HG03095 (cell line): ENCODE data around the gene MNX1.

Experiments
- ATAC-seq: cut with Tn5 transposase; IDR thresholded peaks from one replicate; pipeline ENCODE4 v1.9.1; 2021; ENCODE audit warnings: moderate library complexity; ENCODE audit not compliant: unreplicated experiment

MNX1 gene

GRCh38 chr7:157010588-157011332, at the start of gene MNX1:
Gene MNX1, minus strand, starts transcription at chr7:157010663. Its CDS starts 313 bp downstream, at chr7:157010350.
- peak; percentile 72 for ATAC-seq

- no peak for ATAC-seq
These were observed 49.1 kb upstream of the MNX1 start for GRCh38 chr7:157059534-157059933.

GRCh38 chr7:157058701-157059100, 48.2 kb upstream of the MNX1 start:
- ATAC-seq = no peak

GRCh38 chr7:157058068-157058467, 47.6 kb upstream of the MNX1 start:
- no peak for ATAC-seq

DNA sequence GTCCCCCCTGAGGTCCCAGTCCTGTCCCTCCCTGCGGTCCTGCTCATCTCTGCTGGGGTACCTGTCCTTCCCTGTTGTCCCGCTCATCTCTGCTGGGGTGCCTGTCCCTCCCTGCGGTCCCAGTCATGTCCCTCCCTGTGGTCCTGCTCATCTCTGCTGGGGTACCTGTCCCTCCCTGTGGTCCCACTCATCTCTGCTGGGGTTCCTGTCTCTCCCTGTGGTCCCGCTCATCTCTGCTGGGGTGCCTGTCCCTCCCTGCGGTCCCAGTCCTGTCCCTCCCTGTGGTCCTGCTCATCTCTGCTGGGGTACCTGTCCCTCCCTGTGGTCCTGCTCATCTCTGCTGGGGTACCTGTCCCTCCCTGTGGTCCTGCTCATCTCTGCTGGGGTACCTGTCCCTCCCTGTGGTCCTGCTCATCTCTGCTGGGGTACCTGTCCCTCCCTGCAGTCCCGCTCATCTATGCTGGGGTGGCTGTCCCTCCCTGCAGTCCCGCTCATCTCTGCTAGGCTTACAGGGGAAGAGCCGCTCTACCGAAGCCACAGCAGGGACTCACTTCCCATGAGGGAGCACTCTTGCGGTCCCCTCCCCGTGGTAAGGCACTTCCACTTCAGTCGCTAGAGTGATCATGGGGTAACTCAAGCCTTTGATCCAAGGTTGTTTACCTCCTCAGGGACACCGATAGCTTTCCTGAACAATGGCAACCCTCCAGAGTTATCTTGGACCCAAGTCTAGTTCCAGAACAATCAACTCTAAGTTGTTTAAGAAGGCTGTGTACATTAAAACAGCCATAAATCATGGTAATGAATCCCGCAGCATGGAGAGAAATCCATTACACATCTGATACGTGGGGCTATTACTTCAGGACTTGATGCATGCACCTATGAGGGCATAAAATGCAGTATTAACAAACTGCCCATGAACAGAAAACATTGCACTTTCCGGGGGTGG, 46.8 kb upstream of the MNX1 start:
- ATAC-seq = no peak

DNA sequence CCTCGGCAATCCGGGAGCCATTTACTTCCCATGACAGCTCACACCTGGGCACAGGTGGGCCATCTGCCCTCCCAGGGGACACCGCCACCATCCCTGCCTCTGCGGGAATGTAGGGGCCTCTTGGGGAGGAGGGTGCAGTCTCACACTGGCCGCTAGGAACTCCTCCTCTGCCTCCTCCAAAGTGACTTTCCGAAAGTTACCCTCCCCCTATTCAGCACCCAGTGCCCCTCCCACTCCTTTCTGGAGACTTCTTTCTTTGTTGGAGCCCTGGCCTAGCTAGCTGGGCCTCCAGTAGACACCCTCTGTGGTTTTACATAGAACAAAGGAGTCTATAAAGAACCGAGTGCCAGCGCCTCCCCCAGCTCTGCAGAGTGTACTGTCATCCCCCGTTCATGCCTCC, 45.8 kb upstream of the MNX1 start:
- no peak for ATAC-seq

DNA sequence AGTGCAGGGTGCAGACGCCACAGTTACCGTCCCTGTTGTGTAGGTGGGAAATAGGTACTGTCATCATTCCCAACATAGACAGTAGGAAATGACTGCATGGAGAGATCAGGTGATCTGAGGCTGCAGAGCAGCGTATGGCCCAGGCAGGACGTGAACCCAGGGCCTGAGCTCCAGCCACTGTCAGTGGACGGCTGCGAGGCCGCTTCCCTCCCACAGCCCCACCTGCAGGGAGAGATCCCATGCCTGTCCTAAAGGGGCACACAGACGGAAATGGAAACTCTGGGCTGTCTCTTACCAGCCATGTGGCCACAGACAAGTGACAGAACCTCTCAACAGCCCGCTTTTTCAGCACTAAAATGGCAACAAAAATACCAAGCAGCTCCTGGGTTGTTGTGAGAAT, 44.5 kb upstream of the MNX1 start:
- ATAC-seq = no peak

GRCh38 chr7:157053118-157053517, 42.7 kb upstream of the MNX1 start:
- ATAC-seq = no peak

- ATAC-seq = no peak
These were observed 36.7 kb upstream of the MNX1 start for GRCh38 chr7:157047148-157047547.

DNA sequence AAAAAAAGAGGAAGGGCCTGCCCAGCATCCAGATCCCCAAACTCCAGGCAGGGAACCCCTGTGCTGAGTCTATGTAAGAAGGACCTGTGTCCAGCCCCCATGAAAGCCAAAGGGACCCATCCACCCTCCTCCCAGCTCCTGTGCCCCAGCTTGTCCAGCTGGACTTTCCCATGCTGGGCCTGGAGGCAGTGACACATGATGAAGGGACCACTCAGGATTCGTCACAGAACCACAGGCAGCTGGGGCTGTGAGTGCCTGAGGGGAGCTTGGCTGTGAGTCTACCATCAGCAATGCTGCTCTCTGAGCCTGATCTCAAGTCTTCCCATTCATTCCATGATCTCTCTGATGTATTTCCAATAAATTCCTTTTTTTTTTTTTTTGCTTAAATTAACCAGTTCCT, 36.2 kb upstream of the MNX1 start:
- ATAC-seq = no peak

DNA sequence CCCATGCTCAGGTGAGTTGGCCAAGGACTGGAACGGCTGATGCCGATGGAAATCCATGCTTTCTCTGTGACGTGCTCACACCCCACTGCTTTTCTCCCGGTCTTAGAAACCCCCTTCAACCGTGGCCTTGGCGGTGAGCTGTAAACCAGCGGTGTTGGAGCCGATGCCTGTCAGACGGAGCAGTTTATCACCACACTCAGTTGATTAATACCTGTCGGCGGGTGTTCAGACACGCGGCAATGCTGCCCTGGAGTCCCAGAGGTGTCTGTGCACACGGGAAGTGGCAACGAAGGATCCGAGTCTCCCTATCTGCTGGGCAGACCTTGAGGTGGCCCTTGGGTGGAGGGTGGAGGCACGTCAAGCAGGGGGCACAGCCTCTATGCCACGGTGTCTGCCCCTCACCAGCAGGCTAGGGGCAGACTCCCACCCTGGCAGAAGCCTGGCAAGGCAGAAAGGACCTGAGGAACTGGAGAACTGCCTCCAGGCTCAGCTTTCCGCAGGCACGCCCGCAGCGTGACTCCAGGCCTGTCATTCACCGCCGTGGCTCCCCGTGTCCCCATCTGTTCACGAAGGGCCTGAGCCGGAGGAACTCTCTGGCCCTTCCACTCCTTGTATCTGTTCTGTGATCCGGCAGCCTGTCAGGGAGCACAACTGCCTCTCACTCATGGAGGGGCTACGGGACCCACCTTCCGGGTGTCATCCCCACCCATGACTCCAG, 34.6 kb upstream of the MNX1 start:
- no peak for ATAC-seq

DNA sequence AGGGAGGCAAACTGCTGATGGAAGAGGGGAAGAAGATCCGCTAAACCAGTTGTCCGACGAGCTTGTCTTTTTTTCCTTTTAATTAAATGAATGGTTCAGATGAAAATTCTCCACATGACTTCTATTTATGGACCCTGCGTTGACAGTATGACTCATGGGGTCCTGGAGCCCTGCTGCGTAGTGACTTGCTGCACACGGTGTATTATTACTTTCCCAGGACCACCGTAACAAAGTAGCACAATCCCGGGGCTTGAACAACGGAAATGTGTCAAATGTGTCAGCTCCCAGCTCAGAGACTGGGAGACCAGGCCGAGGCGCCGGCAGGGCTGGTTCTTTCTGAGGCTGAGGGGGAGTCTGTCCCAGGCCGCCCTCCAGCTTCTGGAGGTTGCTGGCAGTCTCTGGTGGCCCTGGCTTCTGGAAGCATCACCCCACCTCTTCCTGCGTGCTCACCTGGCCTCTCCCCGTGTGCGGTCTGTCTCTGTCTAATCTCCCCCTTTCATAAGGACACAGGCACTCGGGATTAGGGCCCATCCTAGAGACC, 33.8 kb upstream of the MNX1 start:
- no peak for ATAC-seq

DNA sequence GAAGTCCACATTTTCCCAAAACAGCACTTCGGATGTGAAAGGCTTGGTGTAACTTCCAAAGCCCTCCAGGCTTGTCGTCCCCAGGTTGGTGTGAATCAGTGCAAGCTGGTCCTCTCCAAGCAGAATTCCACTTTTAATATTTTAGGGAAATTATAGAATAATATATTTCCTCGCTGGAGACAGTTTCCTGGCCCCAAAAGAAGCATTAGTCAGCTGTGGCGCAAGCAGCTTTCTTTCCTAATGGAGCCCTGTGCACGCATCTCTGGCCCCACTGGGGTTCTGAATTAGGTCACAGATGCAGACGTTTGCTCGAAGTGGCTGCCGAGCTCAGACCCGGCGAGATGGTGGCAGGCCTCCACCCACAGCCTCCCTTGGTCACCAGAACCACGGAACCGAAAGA, 33.3 kb upstream of the MNX1 start:
- ATAC-seq = no peak

- ATAC-seq = no peak
These were observed 31.2 kb upstream of the MNX1 start for GRCh38 chr7:157041514-157042277.

GRCh38 chr7:157041004-157041403, 30.5 kb upstream of the MNX1 start:
- ATAC-seq = no peak

DNA sequence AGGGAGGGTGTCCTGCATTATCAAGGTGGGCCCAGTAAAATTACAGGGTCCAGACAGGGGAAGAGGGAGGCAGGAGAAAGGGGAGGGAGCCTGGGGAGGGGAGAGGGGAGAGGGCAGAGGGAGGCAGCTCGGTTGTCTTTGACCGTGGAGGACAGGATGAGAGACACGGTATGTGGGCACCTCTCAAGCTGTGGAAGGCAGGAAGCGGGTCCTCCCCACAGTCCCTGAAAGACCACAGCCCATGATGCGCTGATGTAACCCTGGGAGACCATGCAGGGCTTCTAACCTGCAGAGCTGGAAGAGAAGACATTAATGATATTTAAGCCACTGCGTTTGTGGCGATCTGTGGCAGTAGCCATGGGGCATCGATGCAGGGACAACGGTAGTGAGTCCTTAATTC, 27.2 kb upstream of the MNX1 start:
- ATAC-seq = no peak

DNA sequence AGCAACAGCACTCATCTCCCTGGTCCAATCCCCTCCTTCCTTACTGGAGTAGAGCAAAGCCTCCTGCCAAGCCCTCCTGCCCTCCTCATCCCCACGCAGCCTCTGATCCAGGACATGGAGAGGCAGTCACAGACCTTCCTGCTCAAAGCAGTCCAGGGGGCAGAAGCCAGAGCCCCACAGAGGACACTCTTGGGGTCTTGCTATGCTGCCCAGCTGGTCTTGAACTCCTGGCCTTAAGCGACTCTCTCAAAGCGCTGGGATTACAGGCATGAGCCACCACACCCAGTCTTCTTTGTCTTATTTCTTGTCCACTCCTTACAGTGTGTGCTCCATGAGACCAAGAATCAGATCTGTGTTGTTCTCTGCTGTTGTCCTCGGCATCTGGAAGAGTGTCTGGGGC, 26.6 kb upstream of the MNX1 start:
- ATAC-seq = no peak

DNA sequence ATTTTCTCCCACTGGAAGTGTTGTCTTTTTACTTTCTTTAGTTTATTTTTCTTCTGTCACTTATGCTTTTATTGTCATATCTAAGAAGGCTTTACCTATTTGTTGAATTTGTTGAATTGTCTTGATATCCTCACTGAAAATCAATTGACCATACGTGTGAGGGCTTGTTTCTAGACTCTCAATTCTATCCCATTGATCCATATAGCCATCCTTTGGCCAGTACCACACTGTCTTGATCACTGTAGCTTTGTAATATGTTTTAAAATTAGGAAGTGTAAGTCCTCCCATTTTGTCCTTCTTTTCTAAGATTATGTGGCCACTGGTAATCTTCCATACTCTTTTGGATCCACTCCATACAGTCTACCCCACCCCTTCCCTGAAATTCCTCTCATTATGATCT, 25.5 kb upstream of the MNX1 start:
- no peak for ATAC-seq

DNA sequence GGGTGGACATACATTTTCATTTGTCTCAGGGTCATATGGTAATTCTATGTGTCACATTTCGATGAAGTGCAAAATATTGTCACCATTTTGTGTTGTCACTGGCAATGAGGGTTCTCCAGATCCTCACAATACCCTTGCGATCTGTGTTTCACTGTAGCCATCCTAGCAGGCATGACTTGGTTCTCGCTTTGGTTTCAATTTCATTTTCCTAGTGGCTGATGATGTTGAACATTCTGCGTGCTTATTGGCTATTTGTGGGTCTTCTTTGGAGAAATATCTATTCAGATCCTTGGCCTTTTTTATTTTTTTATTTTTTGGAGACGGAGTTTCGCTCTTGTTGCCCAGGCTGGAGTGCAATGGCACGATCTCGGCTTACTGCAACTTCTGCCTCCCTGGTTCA, 24.8 kb upstream of the MNX1 start:
- no peak for ATAC-seq
